Breast epithelium (tissue), 4 donors: ENCODE results near the gene ANKRD33. TPM values are rescaled to one million over a fixed set of nuclear protein-coding genes. Genes with fewer than 3 reads are reported as not detected.
"Not testable (repeated sequence)": the region's sequence is repeated elsewhere in the genome, so short reads cannot be mapped to it uniquely, and the experiment has no call there.

Source experiments
- DNase-seq, 2 donors: peaks; one replicate each; pipeline ENCODE4 v3.0.0-alpha.2; 2019; ENCODE audit warnings: low spot score in 2 of 2
- H3K27ac ChIP-seq, 2 donors: fragments of 200-600 bp; sonication (generic) in 1 of 2; one replicate each; pipeline ENCODE4 v1.5.1; 2016 to 2019; ENCODE audit warnings: mild to moderate bottlenecking in 1 of 2
- H3K27me3 ChIP-seq, 2 donors: fragments of 200-600 bp; sonication (generic) in 1 of 2; one replicate each; pipeline versions ENCODE4 v1.5.1 to v1.6.0; 2017 to 2019; ENCODE audit warnings: control low read depth in 1 of 2, mild to moderate bottlenecking in 1 of 2
- H3K36me3 ChIP-seq: fragments of 200-600 bp; one replicate; pipeline ENCODE4 v1.5.1; 2019
- H3K4me1 ChIP-seq, 2 donors: fragments of 200-600 bp; sonication (generic); one replicate each; pipeline ENCODE4 v1.5.1; 2016 to 2019; ENCODE audit warnings: control low read depth in 1 of 2
- H3K4me3 ChIP-seq, 3 donors: fragments of 200-600 bp; sonication (generic); 1 replicate in 2 of 3; 2 replicates in 1 of 3; pipeline ENCODE4 v1.5.1; 2016 to 2019; ENCODE audit warnings: mild to moderate bottlenecking in 3 of 3, moderate library complexity in 2 of 3
- H3K9me3 ChIP-seq, 2 donors: fragments of 200-600 bp; sonication (generic) in 1 of 2; one replicate each; pipeline ENCODE4 v1.5.1; 2016 to 2019; ENCODE audit warnings: control low read depth in 1 of 2
- POLR2A ChIP-seq: fragments of 450-650 bp; IDR thresholded peaks from one replicate; pipeline ENCODE4 v1.6.1; 2016; ENCODE audit warnings: antibody characterized with exemption, mild to moderate bottlenecking, moderate library complexity
- POLR2AphosphoS5 ChIP-seq, 3 donors: sonication (generic); formaldehyde crosslinking; IDR thresholded peaks; one replicate each; pipeline ENCODE4 v1.6.1; 2017; ENCODE audit warnings: antibody characterized with exemption in 3 of 3
- intact Hi-C: fragments of 100-400 bp; cut with DNase I; formaldehyde crosslinking; loops from one replicate; pipeline ENCODE4 v1.15.1; 2023; ENCODE audit warnings: low total_unique reads
- total RNA-seq, 3 donors: library from RNA; depleted of rRNA; stranded (reverse); fragments of >200 nt; gene quantifications; one replicate each; pipeline ENCODE4 v1.1.0, GENCODE V29; 2016
- TF ChIP-seq, protein P1 (sequence below), 3 donors: fragments of 450-650 bp; IDR thresholded peaks; one replicate each; pipeline ENCODE4 v1.5.1; 2016 to 2017; ENCODE audit warnings: antibody characterized with exemption in 3 of 3, mild to moderate bottlenecking in 3 of 3, moderate library complexity in 3 of 3

ANKRD33 gene
- total RNA-seq, 3 donors from 2014 or later, result not detected

- H3K4me1 ChIP-seq, result peaks cover 0 to 5% of the 10 kb centered on the region in 2 donors
- no peak overlapping the region for H3K4me3 ChIP-seq
- peak overlapping the region in 1 of 2 donors; percentile 25 for H3K27ac ChIP-seq
- DNase-seq, result no peak
- intact Hi-C loops, result no loop called here
- TF ChIP-seq POLR2A (no peak), POLR2AphosphoS5 (IDR thresholded peaks at IDR 0.05) (no peak)
- TF ChIP-seq, protein P1, sequence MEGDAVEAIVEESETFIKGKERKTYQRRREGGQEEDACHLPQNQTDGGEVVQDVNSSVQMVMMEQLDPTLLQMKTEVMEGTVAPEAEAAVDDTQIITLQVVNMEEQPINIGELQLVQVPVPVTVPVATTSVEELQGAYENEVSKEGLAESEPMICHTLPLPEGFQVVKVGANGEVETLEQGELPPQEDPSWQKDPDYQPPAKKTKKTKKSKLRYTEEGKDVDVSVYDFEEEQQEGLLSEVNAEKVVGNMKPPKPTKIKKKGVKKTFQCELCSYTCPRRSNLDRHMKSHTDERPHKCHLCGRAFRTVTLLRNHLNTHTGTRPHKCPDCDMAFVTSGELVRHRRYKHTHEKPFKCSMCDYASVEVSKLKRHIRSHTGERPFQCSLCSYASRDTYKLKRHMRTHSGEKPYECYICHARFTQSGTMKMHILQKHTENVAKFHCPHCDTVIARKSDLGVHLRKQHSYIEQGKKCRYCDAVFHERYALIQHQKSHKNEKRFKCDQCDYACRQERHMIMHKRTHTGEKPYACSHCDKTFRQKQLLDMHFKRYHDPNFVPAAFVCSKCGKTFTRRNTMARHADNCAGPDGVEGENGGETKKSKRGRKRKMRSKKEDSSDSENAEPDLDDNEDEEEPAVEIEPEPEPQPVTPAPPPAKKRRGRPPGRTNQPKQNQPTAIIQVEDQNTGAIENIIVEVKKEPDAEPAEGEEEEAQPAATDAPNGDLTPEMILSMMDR (IDR thresholded peaks at IDR 0.05), result no peak
- no peaks in the 10 kb centered on the region for H3K36me3 ChIP-seq
- no peaks in the 10 kb centered on the region for H3K9me3 ChIP-seq
- no peaks in the 10 kb centered on the region for H3K27me3 ChIP-seq
These were observed 4.6 kb upstream of the ANKRD33 start for GRCh38 chr12:51883295-51883694.

GRCh38 chr12:51883998-51884675, 3.8 kb upstream of the ANKRD33 start:
- Histone ChIP-seq H3K36me3 (no peaks in the 10 kb centered on the region), H3K27me3 (no peaks in the 10 kb centered on the region), H3K4me1 (peaks cover 0 to 5% of the 10 kb centered on the region in 2 donors), H3K27ac (peak overlapping the region; percentile 71 to 87), H3K9me3 (no peaks in the 10 kb centered on the region), H3K4me3 (no peak overlapping the region)
- intact Hi-C loops, result no loop called here
- TF ChIP-seq POLR2A (no peak), POLR2AphosphoS5 (IDR thresholded peaks at IDR 0.05) (no peak)
- TF ChIP-seq, protein P1 (IDR thresholded peaks at IDR 0.05), result no peak
- no peak for DNase-seq

GRCh38 chr12:51884676-51885229, 3.1 kb upstream of the ANKRD33 start:
- intact Hi-C loops, result no loop called here

DNA sequence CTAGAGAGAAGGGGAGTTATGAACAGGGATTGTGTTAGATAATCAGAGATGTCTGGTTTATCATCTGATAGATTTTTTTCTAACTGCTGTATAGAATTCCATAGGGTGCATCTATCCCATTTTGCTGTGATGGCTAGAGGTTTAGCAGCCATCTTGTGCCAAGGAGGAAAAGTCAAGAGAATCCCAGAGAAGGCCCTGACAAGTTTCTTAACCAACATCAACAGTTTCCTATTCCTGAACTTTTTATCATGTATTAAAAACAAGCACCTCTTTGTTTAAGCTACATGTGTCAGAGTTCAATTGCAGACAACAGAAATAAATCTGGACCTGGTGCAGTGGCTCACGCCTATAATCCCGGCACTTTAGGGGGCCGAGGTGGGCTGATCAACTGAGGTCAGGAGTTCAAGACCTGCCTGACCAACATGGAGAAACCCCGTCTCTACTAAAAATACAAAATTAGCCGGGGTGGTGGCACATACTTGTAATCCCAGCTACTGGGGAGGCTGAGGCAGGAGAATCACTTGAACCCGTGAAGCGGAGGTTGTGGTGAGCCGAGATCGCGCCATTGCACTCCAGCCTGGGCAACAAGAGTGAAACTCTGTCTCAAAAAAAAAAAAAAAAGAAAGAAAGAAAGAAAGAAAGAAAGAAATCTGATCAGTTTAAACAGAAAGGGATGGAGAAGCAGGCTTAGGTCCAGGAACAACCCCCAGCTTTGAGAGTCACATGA, 2.4 kb upstream of the ANKRD33 start:
- DNase-seq, H3K27me3 ChIP-seq, H3K4me1 ChIP-seq, intact Hi-C loops, H3K36me3 ChIP-seq, H3K9me3 ChIP-seq: not testable (repeated sequence)
- H3K27ac ChIP-seq, result peak overlapping the region; percentile 71 to 87
- peak overlapping the region in 2 of 3 donors; percentile 9 to 35 for H3K4me3 ChIP-seq

More at GRCh38 chr12:51884676-51885229, 3.1 kb upstream of the ANKRD33 start:
- H3K4me3 ChIP-seq, result no peak overlapping the region
- H3K27me3 ChIP-seq, result no peaks in the 10 kb centered on the region
- H3K27ac ChIP-seq, result peak overlapping the region; percentile 71 to 87
- H3K4me1 ChIP-seq, result peaks cover 0 to 5% of the 10 kb centered on the region in 2 donors
- TF ChIP-seq, protein P1 (IDR thresholded peaks at IDR 0.05), result no peak
- TF ChIP-seq POLR2AphosphoS5 (IDR thresholded peaks at IDR 0.05), result peak in 2 of 3 donors; percentile 21 to 39
- no peaks in the 10 kb centered on the region for H3K9me3 ChIP-seq
- DNase-seq, result no peak
- no peaks in the 10 kb centered on the region for H3K36me3 ChIP-seq

GRCh38 chr12:51886021-51886710, 1.7 kb upstream of the ANKRD33 start:
- DNase-seq, result peak in 1 of 2 donors; percentile 85
- Histone ChIP-seq H3K9me3 (no peaks in the 10 kb centered on the region), H3K27ac (peak overlapping the region; percentile 69 to 71), H3K36me3 (no peaks in the 10 kb centered on the region), H3K4me3 (peak overlapping the region in 1 of 3 donors; percentile 9), H3K4me1 (peaks cover 0 to 5% of the 10 kb centered on the region in 2 donors), H3K27me3 (no peaks in the 10 kb centered on the region)
- intact Hi-C loops, result no loop called here
- TF ChIP-seq POLR2AphosphoS5 (IDR thresholded peaks at IDR 0.05) (peak; percentile 87 to 92 (median 90)), POLR2A (no peak)
- TF ChIP-seq, protein P1 (IDR thresholded peaks at IDR 0.05), result peak in 1 of 3 donors; percentile 27
